Epithelial cell of prostate (primary cell): Measurements from ENCODE around the gene SMIM1.
"Not testable (repeated sequence)": the region's sequence is repeated elsewhere in the genome, so short reads cannot be mapped to it uniquely, and the experiment has no call there.

Experiments
- DNase-seq: peaks from one replicate; pipeline ENCODE4 v3.0.0-alpha.2; 2011; ENCODE audit warnings: low read depth, low spot score
- H3K27ac ChIP-seq: fragments of 450-650 bp; 2 replicates; pipeline ENCODE4 v1.5.1; 2017; ENCODE audit warnings: mild to moderate bottlenecking

The SMIM1 gene

GRCh38 chr1:3788756-3789420 is 16.3 kb downstream of the SMIM1 start:
- peak overlapping the region; percentile 30 for H3K27ac ChIP-seq
- DNase-seq, result no peak

DNA sequence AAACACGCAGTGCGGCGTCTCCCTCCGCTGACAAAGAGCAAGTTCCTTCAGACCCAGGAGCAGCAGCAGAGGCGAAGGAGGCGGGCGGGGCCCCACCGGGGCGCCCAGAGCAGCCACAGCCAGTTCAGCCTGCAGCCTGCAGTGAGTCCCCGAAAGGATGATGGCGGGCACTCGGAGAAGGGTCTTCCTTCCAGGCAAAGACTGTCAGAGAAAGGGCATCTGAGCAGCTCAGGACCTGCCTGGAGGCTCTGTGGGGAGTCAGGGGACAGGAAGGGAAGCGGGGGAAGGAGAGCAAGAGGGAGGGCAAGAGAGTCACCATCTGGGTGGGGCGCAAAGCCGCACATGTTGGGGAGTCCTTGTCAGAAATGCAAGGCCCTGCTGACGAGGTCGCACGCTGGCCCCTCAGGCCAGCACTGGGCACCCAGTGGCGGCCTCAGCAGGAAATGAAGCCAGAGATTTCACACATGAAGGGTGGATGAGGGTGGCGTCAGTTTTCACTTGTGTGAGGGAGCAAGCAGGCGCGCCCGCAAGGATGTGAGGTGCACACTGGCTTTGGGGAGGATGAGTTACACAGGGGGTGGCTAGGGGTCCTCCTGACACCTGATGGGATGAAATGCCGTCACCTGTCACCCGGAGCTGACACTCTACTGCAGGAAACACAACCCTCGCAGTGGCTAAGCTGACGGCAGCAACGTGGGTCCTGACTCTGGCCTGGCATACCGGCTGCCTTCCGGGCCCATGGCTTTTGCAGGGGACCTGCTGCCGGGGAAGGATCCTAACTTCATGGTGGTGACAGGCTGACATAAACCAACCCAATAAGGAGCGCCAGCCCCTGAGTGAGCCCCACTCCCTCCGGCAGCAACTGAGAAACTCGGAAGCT is 17.1 kb downstream of the SMIM1 start:
- peak overlapping the region; percentile 30 for H3K27ac ChIP-seq
- DNase-seq, result no peak

DNA sequence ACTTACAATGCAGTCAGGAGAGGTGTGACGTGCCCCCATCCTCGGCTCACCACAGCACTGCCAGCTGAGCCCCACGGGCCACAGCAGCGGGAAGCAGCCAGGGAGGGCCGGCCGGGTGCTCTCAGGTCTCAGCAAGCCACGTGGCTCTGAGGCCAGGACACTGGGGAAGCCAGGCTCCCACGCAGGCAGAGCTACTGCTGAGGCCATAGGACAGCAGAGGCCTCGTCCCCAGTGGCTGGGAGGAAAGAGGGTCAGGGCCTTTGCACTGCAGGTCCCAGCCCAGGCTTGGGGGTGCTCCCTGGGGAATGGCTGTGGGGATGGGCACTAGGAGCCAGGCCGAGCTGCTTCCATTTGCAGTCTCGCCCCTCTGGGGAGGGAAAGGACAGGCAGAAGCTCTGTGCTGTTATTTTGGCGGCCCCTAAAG is 18.0 kb downstream of the SMIM1 start:
- H3K27ac ChIP-seq, result no peak overlapping the region
- DNase-seq, result no peak

- no peak for DNase-seq
- H3K27ac ChIP-seq, result no peak overlapping the region
Measured at GRCh38 chr1:3790952-3791351, 18.4 kb downstream of the SMIM1 start.

GRCh38 chr1:3795453-3796214 is 23.1 kb downstream of the SMIM1 start:
- H3K27ac ChIP-seq, result peak overlapping the region; percentile 33
- DNase-seq, result no peak

- DNase-seq, result peak; percentile 59
- peak within 1 kb of the TSS; percentile 33 for H3K27ac ChIP-seq
Measured at GRCh38 chr1:3796215-3797061, 23.9 kb downstream of the SMIM1 start, which contains the start of gene LRRC47. Gene LRRC47, minus strand, starts transcription at chr1:3796498. Its CDS starts 22 bp downstream, at chr1:3796476.

DNA sequence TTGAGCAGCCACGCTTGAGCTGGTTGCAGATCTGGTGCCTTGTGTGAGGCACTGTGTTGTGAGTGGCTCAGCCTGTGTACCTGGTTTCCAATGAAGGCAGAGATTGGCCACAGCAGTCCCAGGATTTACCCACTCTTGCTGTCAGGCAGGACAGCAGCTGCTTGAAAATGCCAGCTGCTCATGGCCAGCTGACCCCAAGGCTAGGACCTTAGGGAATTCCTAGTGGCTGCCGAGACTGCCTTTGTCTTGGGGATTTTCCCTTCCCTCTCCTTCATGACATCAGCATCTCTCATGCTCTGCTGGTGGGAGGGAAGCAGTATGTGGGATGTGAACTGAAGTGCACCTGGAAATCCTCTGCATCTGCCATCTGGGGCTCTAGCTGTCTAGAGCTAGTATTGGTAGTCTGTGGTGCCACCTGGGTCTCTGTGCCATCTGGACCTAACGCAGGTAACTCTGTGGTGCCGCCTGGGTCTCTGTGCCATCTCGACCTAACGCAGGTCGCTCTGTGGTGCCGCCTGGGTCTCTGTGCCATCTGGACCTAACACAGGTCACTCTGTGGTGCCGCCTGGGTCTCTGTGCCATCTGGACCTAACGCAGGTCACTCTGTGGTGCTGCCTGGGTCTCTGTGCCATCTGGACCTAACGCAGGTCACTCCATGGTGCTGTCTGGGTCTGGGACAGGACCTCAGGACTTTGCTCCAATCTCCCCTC is 27.6 kb downstream of the SMIM1 start:
- no peak for DNase-seq
- no peak overlapping the region for H3K27ac ChIP-seq

- DNase-seq, H3K27ac ChIP-seq: not testable (repeated sequence)
Measured at GRCh38 chr1:3800795-3801194, 28.2 kb downstream of the SMIM1 start.

- DNase-seq, result no peak
- H3K27ac ChIP-seq, result no peak overlapping the region
Measured at GRCh38 chr1:3803905-3804626, 31.5 kb downstream of the SMIM1 start.

DNA sequence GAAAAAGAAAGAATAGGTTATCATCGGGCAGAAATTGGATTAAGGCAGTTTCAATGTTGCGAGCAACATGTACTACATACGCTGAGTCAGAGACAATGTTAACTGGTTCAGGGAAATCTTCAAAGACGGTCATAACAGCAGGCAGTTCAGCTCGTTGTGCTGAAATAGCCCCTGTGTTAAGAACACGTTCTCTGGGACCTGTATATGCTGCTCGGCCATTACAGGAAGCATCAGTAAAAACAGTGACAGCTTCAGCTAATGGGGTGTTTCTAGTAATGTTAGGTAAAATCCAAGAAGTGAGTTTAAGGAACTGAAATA is 32.0 kb downstream of the SMIM1 start:
- H3K27ac ChIP-seq, DNase-seq: not testable (repeated sequence)

DNA sequence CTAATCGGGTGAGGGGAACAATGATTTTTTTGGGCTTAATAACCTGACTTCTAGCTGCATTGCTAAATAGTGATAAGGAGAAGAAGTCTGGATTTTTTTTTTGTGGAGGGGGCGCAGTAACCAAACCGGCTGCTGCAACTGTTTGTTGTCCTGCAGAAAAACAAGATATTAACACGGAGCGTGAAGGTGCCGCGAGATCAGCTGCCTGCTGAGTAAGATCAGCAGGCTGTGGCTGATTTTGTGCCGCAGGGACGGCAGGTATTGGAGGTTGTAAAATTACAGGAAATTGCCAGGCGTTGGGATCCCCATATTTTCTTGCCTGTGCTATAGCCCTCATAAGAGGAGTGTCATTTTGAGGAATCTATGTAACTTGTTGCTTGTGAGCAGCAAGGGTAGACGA is 32.5 kb downstream of the SMIM1 start:
- no peak overlapping the region for H3K27ac ChIP-seq
- no peak for DNase-seq

GRCh38 chr1:3807769-3808168 is 35.2 kb downstream of the SMIM1 start:
- H3K27ac ChIP-seq, result no peak overlapping the region
- no peak for DNase-seq

GRCh38 chr1:3809680-3810079 is 37.1 kb downstream of the SMIM1 start:
- no peak for DNase-seq
- no peak overlapping the region for H3K27ac ChIP-seq

GRCh38 chr1:3810149-3810761 is 37.7 kb downstream of the SMIM1 start:
- H3K27ac ChIP-seq, DNase-seq: not testable (repeated sequence)

DNA sequence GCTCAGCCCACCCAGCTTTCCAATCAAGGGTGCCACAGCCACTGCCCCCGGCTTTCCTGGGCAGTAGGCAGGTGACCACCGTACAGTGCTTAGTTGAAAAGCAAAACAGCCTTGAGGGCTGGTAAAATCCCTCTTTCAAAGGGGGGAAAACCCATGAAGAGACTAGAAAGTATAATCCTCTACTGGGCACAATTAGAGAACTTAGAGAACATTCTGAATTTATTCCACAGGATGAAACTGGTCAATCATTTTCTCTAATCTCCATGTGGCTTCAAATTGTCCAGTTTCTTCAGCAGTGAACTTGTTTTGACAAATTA is 39.0 kb downstream of the SMIM1 start:
- DNase-seq, result no peak
- no peak overlapping the region for H3K27ac ChIP-seq

GRCh38 chr1:3814065-3814464 is 41.5 kb downstream of the SMIM1 start:
- no peak for DNase-seq
- H3K27ac ChIP-seq, result no peak overlapping the region

GRCh38 chr1:3814771-3815561 is 42.4 kb downstream of the SMIM1 start:
- H3K27ac ChIP-seq, result no peak overlapping the region
- no peak for DNase-seq
